Neural cell (in vitro differentiated cells): ENCODE data around the gene ACTN2. TPM values are rescaled to one million over a fixed set of nuclear protein-coding genes. Genes with fewer than 3 reads are reported as not detected.

ENCODE experiments used
- H2AFZ ChIP-seq: fragments of 200-600, 300-800 bp; sonication (generic), shearing (Covaris generic); 2 replicates; pipeline ENCODE4 v1.6.0; 2014; ENCODE audit warnings: low read depth, mild to moderate bottlenecking, antibody characterized with exemption, low read length, moderate library complexity
- H3F3A ChIP-seq: fragments of 200-600 bp; shearing (Covaris generic); 2 replicates; pipeline ENCODE4 v1.6.1; 2016; ENCODE audit warnings: mild to moderate bottlenecking, moderate library complexity, mixed read lengths, antibody characterized with exemption, low read length; ENCODE audit not compliant: insufficient read depth, poor library complexity, severe bottlenecking
- H3K27ac ChIP-seq: fragments of 200-600, 300-800 bp; sonication (generic), shearing (Covaris generic); 2 replicates; pipeline ENCODE4 v1.5.1; 2014; ENCODE audit warnings: mild to moderate bottlenecking, low read length, moderate library complexity
- H3K27me3 ChIP-seq: fragments of 300-800, 200-600 bp; sonication (generic), shearing (Covaris generic); 2 replicates; pipeline ENCODE4 v1.6.0; 2014; ENCODE audit warnings: mild to moderate bottlenecking, low read depth, low read length, moderate library complexity; ENCODE audit not compliant: insufficient read depth
- H3K36me3 ChIP-seq: fragments of 300-800, 200-600 bp; sonication (generic), shearing (Covaris generic); 2 replicates; pipeline ENCODE4 v1.5.1; 2014; ENCODE audit warnings: mild to moderate bottlenecking, antibody characterized with exemption, low read length, moderate library complexity; ENCODE audit not compliant: insufficient read depth
- H3K4me2 ChIP-seq: fragments of 300-800, 200-600 bp; sonication (generic), shearing (Covaris generic); 2 replicates; pipeline ENCODE4 v1.6.0; 2014; ENCODE audit warnings: mild to moderate bottlenecking, low read length
- H3K4me3 ChIP-seq: fragments of 300-800, 200-600 bp; sonication (generic), shearing (Covaris generic); 2 replicates; pipeline ENCODE4 v1.5.1; 2014; ENCODE audit warnings: mild to moderate bottlenecking, low read length, moderate library complexity
- H3K79me2 ChIP-seq: fragments of 200-600 bp; shearing (Covaris generic); replicated peaks from 2 replicates; pipeline ENCODE4 v1.6.0; 2014; ENCODE audit warnings: mild to moderate bottlenecking, low read length, moderate library complexity; ENCODE audit not compliant: insufficient read depth
- H3K9ac ChIP-seq: fragments of 300-800, 200-600 bp; sonication (generic), shearing (Covaris generic); 2 replicates; pipeline ENCODE4 v1.6.1; 2016; ENCODE audit warnings: mild to moderate bottlenecking, low read length, mixed read lengths
- H3K9me2 ChIP-seq: fragments of 200-600 bp; shearing (Covaris generic); 2 replicates; pipeline ENCODE4 v1.6.1; 2016; ENCODE audit warnings: mild to moderate bottlenecking, low read length, mixed read lengths; ENCODE audit not compliant: insufficient read depth
- H3K9me3 ChIP-seq: fragments of 200-600, 300-800 bp; sonication (generic), shearing (Covaris generic); 2 replicates; pipeline ENCODE4 v1.6.1; 2016; ENCODE audit warnings: mild to moderate bottlenecking, mixed run types, low read length, moderate library complexity, mixed read lengths
- H4K20me1 ChIP-seq: fragments of 200-600 bp; shearing (Covaris generic); 2 replicates; pipeline ENCODE4 v1.6.1; 2016; ENCODE audit warnings: mild to moderate bottlenecking, mixed run types; ENCODE audit not compliant: insufficient read depth
- CTCF ChIP-seq: fragments of 450-650 bp; IDR thresholded peaks from 2 replicates; pipeline ENCODE4 v1.5.1; 2014; ENCODE audit warnings: antibody characterized with exemption, mild to moderate bottlenecking, moderate library complexity; ENCODE audit not compliant: poor library complexity, severe bottlenecking
- EP300 ChIP-seq: fragments of 450-650 bp; conservative IDR thresholded peaks from 2 replicates; pipeline ENCODE4 v1.6.1; 2014; ENCODE audit warnings: antibody characterized with exemption, mild to moderate bottlenecking, moderate library complexity; ENCODE audit not compliant: poor library complexity, severe bottlenecking
- EZH2 ChIP-seq: fragments of 200-600, 300-800 bp; shearing (Covaris generic), sonication (generic); IDR thresholded peaks from 2 replicates; pipeline ENCODE4 v1.6.1; 2014; ENCODE audit warnings: antibody characterized with exemption, low read length, borderline replicate concordance, mild to moderate bottlenecking; ENCODE audit not compliant: insufficient read depth, poor library complexity, severe bottlenecking
- MXI1 ChIP-seq: fragments of 450-650 bp; conservative IDR thresholded peaks from 2 replicates; pipeline ENCODE4 v1.6.1; 2014; ENCODE audit warnings: antibody characterized with exemption, mild to moderate bottlenecking; ENCODE audit not compliant: poor library complexity, severe bottlenecking
- POLR2AphosphoS5 ChIP-seq: IDR thresholded peaks from 2 replicates; pipeline ENCODE4 v1.6.1; 2012
- RAD21 ChIP-seq: fragments of 450-650 bp; conservative IDR thresholded peaks from 2 replicates; pipeline ENCODE4 v1.6.1; 2014; ENCODE audit warnings: antibody characterized with exemption, mild to moderate bottlenecking, moderate library complexity
- SMC3 ChIP-seq: fragments of 450-650 bp; conservative IDR thresholded peaks from 2 replicates; pipeline ENCODE4 v1.6.1; 2014; ENCODE audit warnings: antibody characterized with exemption, mild to moderate bottlenecking, moderate library complexity; ENCODE audit not compliant: poor library complexity
- TAF1 ChIP-seq: IDR thresholded peaks from 2 replicates; pipeline ENCODE4 v1.6.1; 2012; ENCODE audit warnings: low read depth
- polyA plus RNA-seq: library from polyadenylated mRNA; depleted of rRNA; stranded (reverse); fragments of >200 nt; gene quantifications from 2 replicates; pipeline ENCODE4 v1.2.3, GENCODE V29; 2014
- TF ChIP-seq, protein P1 (sequence below): IDR thresholded peaks from 2 replicates; pipeline ENCODE4 v1.6.1; 2012; ENCODE audit warnings: borderline replicate concordance

ACTN2 gene
- polyA plus RNA-seq, 1 donor from 2014 or later, result 6.1 TPM

GRCh38 chr1:236762410-236762809 lies 76.1 kb downstream of the ACTN2 start:
- Histone ChIP-seq H3K27me3 (no peaks in the 10 kb centered on the region), H2AFZ (no peak overlapping the region), H3K9me3 (no peaks in the 10 kb centered on the region), H3K36me3 (no peaks in the 10 kb centered on the region), H3K9me2 (no peaks in the 10 kb centered on the region), H3K4me3 (no peak overlapping the region), H3K9ac (no peak overlapping the region), H4K20me1 (no peaks in the 10 kb centered on the region), H3K79me2 (no peaks in the 10 kb centered on the region), H3F3A (no peaks in the 10 kb centered on the region), H3K27ac (no peak overlapping the region), H3K4me2 (no peak overlapping the region)
- TF ChIP-seq CTCF, result no peak
- no peak for TF ChIP-seq EZH2
- TF ChIP-seq MXI1, result no peak
- no peak for TF ChIP-seq TAF1
- TF ChIP-seq SMC3, result no peak
- no peak for TF ChIP-seq POLR2AphosphoS5
- no peak for TF ChIP-seq EP300
- no peak for TF ChIP-seq RAD21
- TF ChIP-seq, protein P1, sequence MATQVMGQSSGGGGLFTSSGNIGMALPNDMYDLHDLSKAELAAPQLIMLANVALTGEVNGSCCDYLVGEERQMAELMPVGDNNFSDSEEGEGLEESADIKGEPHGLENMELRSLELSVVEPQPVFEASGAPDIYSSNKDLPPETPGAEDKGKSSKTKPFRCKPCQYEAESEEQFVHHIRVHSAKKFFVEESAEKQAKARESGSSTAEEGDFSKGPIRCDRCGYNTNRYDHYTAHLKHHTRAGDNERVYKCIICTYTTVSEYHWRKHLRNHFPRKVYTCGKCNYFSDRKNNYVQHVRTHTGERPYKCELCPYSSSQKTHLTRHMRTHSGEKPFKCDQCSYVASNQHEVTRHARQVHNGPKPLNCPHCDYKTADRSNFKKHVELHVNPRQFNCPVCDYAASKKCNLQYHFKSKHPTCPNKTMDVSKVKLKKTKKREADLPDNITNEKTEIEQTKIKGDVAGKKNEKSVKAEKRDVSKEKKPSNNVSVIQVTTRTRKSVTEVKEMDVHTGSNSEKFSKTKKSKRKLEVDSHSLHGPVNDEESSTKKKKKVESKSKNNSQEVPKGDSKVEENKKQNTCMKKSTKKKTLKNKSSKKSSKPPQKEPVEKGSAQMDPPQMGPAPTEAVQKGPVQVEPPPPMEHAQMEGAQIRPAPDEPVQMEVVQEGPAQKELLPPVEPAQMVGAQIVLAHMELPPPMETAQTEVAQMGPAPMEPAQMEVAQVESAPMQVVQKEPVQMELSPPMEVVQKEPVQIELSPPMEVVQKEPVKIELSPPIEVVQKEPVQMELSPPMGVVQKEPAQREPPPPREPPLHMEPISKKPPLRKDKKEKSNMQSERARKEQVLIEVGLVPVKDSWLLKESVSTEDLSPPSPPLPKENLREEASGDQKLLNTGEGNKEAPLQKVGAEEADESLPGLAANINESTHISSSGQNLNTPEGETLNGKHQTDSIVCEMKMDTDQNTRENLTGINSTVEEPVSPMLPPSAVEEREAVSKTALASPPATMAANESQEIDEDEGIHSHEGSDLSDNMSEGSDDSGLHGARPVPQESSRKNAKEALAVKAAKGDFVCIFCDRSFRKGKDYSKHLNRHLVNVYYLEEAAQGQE, result no peak

DNA sequence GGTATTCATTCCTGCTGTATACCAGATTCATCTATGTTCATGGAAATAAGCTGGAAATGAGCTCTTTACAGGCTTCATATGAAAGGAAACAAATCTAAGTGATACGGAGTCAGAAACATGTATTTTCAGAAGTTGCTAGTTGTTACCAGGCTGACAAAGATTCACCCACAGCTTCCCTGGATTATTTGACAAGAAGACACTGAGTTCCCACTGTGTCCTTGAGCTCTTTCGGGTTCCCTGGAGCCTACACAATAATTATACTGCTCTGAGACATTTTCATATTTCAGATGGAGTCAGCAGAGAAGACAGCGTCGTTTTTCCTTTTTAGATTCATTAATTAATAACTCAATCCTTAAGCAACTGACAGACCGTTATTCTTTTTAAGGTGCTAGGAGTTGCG lies 79.5 kb downstream of the ACTN2 start:
- Histone ChIP-seq H3K79me2 (no peaks in the 10 kb centered on the region), H3K36me3 (no peaks in the 10 kb centered on the region), H2AFZ (no peak overlapping the region), H3K9ac (no peak overlapping the region), H3K9me2 (no peaks in the 10 kb centered on the region), H3K27ac (no peak overlapping the region), H3K4me2 (no peak overlapping the region), H3F3A (no peaks in the 10 kb centered on the region), H3K27me3 (no peaks in the 10 kb centered on the region), H3K4me3 (no peak overlapping the region), H4K20me1 (no peaks in the 10 kb centered on the region), H3K9me3 (no peaks in the 10 kb centered on the region)
- TF ChIP-seq SMC3 (no peak), POLR2AphosphoS5 (no peak), TAF1 (no peak), RAD21 (no peak), EP300 (no peak), EZH2 (no peak), MXI1 (no peak), CTCF (no peak)
- TF ChIP-seq, protein P1, result no peak
